ENCODE data around the gene HKDC1.
"Not testable (repeated sequence)": the region's sequence is repeated elsewhere in the genome, so short reads cannot be mapped to it uniquely, and the experiment has no call there.

Gene HKDC1, protein sequence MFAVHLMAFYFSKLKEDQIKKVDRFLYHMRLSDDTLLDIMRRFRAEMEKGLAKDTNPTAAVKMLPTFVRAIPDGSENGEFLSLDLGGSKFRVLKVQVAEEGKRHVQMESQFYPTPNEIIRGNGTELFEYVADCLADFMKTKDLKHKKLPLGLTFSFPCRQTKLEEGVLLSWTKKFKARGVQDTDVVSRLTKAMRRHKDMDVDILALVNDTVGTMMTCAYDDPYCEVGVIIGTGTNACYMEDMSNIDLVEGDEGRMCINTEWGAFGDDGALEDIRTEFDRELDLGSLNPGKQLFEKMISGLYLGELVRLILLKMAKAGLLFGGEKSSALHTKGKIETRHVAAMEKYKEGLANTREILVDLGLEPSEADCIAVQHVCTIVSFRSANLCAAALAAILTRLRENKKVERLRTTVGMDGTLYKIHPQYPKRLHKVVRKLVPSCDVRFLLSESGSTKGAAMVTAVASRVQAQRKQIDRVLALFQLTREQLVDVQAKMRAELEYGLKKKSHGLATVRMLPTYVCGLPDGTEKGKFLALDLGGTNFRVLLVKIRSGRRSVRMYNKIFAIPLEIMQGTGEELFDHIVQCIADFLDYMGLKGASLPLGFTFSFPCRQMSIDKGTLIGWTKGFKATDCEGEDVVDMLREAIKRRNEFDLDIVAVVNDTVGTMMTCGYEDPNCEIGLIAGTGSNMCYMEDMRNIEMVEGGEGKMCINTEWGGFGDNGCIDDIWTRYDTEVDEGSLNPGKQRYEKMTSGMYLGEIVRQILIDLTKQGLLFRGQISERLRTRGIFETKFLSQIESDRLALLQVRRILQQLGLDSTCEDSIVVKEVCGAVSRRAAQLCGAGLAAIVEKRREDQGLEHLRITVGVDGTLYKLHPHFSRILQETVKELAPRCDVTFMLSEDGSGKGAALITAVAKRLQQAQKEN
- 0 to 4.5 (median 0) reads per million in 17 experiments for total RNA-seq

DNA sequence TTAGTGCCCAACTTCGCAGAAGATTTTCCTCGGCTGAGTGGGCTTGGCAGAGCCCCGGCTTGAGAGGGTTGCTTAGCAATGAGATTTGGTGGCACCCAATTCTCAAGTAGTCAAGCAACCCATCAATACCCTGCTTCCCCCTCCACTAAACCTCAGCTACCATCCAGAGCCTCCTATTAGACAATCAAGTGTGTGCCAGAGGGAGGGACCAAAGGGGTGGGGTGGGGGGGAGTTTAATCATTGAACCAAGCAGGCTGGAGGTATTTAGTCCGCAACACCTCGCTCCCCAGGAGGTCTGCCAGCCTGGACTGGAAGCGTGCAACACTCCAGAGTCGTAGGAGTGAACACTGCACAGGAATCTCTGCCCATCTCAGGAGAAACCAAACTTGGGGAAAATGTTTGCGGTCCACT, at the start of gene HKDC1:
Gene HKDC1, plus strand, starts transcription at position 292 of the 411 bp plus-strand sequence. Its CDS starts 104 bp downstream, at position 396.
- DNase-seq = no peak

DNA sequence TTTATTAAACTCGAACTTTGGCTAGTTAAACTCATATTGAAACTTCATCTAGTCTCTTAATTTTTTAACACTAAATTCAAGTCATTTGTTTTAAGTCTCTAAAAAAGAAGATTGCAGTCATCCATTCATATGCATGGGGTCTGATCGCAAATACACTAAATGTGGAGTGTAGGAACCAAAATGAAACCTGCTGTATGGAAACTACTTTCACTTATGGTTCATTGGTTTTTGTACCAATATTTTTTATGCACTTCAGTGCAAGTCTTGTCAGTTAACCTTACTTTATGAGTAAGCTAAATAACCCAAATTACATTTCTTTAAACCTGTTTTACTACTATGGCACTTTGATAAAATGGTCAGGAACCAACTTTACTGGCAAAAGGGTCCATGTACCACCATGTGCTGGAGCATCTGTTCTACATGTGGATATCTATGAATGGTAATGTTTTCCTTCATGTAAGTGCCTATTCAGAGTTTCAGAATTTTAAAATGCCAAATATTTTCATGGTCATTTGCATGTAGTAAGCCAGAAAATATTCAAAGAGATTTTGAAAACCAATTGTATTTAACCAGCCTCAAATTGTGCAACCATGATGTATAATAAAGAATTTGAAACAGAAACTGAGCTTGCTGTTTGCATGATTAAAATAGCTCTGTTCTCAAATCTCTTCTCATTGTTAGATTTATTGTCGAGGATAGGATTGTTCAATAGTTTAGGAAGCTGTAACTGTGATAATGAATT, 47.7 kb upstream of the HKDC1 start:
- no peak for DNase-seq

DNA sequence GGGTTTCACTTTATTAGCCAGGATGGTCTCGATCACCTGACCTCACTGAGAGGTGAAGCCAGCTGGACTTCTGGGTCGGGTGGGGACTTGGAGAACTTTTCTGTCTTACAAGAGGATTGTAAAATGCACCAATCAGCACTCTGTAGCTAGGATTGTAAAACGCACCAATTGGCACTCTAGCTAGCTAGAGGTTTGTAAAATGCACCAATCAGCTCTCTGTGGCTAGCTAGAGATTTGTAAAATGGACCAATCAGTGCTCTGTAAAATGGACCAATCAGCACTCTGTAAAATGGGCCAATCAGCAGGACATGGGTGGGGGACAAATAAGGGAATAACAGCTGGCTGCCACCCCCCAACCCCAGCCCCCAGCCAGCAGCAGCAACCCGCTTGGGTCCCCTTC, 44.8 kb upstream of the HKDC1 start:
- DNase-seq = not testable (repeated sequence)

DNA sequence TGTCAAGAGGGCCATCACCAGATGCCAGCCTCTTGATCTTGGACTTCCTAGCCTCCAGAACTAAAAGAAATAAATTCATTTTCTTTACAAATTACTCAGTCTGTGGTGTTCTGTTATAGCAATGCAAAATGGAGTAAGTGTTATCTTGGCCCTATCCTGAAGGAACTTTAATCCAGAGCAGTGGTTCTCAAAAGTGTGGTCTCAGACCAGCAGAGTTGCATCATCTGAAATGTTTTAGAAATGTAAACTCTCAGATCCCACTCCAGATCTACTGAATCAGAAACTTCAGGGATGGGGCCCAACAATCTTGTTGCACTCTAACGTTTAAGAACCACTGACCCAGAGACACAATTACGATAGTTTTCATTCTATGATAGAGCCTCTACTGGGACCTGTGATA, 43.3 kb upstream of the HKDC1 start:
- no peak for DNase-seq

DNA sequence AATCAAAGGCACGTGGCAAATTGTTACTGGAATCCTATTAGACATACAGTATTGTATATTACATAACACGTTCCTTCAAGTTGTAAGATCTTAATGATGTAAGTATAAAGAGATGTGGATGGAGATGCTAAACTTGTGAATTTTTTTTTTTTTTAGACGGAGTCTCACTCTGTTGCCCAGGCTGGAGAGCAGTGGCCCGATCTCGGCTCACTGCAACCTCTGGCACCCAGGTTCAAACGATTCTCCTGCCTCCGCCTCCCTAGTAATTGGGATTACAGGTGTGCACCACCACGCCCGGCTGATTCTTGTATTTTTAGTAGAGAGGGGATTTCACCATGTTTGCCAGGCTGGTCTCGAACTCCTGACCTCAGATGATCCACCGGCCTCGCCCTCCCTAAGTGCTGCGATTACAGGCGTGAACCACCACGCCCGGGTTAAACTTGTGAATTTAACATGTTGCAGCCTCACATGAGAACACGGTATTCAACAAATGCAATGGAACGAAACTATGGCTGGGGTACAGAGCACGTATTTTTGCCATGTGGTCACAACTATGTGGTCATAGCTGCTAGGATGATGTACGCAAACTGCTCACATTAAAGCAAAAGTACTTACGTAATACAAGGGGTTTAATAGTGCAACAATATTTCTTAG, 40.9 kb upstream of the HKDC1 start:
- peak in 1 of 4 experiments; percentile 78 for DNase-seq

DNA sequence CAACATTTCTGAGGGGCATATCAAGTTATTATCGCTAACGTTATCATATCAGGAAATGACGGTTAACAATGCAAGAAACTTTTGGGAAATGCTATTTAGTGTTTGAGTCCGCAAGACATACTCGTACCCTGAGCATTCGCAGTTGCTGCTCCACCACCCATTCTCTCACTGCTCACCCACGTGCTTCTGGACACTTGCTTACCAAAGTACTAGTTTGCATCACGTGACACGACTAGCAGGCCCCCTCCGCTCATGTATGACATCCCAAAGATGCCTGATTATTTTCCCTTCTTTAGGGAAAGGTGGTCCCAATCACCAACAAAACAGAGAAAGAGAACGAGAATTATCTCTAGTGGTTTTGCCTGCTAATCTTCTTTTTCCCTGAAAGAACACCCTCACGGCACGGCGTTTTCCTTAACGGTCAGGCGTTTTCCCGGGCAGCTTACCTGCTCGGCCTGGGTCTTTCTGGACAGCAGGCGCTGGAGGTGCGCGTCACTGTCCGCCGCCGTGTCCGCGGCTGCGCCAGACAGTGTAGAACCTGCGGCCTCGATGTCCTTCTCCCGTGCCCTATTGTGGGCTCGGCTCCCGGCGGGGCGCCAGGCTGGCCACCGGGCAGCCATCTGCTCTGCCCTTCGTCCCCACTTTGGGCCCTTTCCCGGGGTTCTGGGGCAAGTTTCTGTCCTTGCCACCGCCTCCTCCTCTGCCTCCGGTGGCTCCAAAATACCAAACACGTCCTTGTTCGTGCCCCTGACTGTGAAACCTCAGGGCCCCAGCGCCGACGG, 40.2 kb upstream of the HKDC1 start, which contains the start of gene SUPV3L1:
Gene SUPV3L1, plus strand, starts transcription at position 492 of the 782 bp plus-strand sequence. Its CDS starts 58 bp downstream, at position 550.
- DNase-seq = peak; percentile 95 to 99 (median 97)

DNA sequence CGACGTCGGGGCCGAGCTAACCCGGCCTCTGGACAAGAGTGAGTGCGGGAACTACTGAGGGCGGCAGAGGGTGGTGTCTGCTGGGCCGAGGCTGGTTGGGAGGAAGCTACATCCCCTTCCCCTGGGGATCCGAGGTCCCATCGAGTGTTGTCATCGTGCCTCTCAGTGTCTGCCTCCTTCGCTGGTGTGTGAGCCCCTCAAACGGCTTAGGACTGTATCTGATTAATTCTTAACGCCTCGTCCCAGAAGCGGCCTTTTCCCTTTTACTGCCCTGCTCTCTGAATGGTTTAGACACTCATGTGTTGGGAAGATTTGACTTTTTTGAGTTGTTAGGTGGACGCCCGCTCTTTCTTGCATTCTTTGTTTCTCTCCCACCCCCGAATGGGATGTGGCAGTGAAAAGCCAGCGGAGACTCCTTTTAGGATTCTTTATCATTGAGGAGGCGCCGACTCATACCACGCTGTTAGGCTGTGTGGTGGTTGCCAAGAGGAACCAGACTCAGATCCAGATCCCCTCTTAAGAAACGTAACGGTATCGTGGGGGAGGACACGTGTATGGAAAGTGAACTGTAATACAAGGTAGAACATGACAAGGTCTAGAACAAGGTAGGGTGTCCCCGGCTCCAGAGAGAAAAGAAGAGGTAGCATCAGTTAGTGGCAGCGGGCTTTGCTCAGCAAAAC, 39.5 kb upstream of the HKDC1 start:
- peak; percentile 41 to 55 (median 42) for DNase-seq

DNA sequence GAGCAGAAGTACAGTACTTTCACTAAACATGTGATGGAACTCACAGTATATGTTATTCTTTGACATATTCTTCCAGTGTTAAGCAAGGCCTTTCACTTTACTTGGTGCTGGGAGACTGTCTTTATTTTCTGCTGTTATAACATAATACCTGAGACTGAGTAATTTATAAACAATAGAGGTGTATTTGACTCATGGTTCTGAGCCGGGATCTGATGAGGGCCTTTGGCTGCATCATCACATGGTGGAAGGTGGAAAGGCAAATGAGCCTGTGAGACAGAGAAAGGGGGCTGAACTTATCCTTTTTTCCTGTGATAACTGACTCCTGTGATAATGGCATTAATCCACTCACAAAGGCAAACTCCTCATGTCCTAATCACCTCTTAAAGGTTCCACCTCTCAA, 38.7 kb upstream of the HKDC1 start:
- DNase-seq = no peak

DNA sequence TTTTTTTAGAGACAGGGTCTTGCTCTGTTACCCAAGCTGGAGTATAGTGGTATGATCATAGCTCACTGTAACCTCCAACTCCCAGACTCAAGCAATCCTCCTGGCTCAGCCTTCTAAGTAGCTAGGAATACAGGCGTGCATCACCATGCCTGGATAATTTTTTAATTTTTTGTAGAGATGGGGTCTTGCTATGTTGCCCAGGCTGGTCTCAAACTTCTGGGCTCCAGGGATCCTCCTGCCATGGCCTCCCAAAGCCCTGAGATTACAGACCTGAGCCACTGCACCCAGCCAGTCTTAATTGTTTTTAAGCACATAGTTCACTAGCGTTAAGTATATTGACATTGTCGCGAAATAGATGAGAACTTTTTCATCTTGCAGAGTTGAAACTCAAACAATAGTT, 38.1 kb upstream of the HKDC1 start:
- DNase-seq = no peak

DNA sequence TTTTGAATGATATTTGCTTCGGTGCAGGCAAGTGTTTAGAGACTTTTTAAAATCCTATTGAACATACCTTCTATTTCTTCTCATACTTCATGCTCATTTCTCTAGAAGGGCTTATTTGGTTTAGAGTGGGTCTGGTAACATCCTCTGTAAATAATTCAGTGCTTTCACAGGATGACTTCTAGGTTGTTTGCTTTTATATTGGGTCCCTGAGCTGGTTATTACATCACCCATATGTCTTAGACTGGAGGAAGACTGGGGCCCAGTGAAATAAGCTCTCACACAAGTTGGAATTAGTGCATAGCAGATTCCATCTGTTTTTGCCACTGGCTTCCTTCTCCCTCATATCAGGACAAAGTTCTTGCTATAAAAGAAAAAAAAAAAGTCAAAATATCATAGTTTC, 33.6 kb upstream of the HKDC1 start:
- no peak for DNase-seq

DNA sequence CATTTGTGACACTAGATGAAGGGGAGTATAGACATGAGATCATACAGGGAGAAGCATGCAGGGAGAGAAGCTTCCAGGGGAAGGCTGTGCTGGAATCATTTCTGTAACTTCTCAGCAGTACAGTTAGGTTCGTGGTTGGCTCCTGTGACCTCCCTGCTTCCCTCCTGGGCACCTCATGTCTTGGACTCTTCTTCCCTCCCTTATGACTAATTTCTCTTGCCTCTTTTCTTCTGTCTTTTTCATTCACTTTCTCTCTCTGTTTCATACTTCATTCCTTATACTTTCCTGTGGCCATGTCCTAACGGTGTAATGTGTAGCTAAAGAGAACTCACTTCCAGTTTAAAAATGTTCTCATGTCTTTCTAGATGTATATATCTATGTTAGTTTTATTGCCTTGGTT, 19.1 kb upstream of the HKDC1 start:
- no peak for DNase-seq

DNA sequence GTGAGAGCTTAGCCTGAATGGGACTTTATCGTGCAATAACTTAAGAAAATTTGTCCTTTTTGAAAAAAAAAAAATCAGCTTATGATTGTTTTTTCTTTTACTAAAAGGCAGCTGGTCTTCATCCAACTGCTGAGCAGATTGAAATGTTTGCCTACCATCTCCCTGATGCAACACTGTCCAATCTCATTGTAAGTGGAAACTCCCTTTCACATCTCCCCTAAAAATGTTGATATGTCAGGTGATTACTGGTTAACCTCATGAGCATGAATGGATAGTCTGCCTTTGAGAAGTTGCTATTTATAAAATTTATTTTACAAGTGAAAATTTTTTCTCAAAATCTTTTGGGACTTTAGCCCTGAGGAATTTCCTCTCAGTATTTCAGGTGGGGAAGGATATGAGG, 17.8 kb upstream of the HKDC1 start:
- peak in 1 of 4 experiments; percentile 46 for DNase-seq

DNA sequence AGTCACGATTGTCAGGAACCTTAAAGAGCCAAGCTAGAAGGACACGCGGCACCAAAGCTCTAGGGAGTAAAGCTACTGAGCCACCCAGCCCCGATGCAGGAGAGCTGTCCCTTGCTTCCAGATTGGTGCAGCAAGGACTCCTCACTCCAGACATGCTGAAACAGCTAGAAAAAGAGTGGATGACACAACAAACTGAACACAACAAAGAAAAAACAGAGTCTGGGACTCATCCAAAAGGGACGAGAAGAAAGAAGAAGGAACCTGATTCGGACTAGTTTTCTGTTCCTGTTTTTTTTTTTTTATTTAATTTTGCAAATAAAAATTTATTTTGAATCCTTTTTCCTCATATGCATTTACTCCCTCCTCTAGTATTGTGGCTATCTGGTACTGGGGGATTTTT, 11.4 kb upstream of the HKDC1 start:
- DNase-seq = peak; percentile 47 to 78 (median 70)

DNA sequence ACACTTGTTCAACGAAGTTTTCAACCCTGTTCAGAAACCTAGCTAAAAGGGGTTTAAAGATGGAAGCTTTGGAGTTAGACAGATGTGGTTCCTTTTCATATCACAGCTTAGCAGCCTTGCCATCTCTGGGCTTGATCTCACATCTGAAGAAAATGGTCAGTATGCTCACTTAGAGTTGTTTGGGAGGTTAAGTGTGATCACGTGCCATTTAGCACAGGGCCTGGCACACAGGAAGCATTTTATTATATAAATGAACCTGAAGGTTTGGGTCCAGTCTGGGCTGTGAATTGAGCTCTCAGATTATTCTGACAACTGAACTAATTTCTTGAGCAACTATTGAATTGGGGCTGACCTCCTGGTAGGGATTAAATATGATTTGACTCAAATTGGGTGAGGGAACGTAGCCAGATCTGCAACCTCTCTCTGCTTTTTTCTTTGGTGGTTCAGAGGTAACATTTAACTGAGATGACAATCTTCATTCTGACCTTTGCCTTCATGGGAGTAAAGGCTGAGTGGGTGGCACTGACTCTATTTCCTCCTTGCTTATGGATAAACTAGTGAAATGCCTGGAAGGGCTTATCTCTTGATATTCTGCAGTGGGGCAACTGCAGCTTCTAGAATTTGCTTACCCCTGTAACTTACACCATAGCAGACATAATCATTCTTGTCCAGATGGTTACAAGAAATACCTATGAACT, 10.2 kb upstream of the HKDC1 start:
- DNase-seq = peak in 3 of 4 experiments; percentile 46 to 60 (median 54)

DNA sequence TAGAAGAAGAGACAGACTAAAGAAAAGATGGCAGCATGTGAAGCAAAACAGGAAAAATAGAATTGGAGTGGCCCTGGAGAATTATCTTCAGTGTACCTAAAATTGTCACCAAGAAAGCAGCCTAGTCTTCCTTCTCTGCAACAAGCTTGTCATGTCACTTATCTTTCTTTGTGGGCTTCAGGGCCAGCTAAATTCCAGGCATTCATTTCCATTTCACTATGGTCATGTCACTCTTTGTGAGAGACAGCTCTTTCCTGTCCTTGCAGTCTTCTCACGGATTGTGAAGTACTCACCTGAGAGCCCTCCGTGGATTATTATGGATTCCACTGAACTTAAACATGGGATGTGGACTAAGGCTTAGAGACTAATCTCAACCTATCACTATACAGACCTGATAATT, 9.0 kb upstream of the HKDC1 start:
- no peak for DNase-seq

DNA sequence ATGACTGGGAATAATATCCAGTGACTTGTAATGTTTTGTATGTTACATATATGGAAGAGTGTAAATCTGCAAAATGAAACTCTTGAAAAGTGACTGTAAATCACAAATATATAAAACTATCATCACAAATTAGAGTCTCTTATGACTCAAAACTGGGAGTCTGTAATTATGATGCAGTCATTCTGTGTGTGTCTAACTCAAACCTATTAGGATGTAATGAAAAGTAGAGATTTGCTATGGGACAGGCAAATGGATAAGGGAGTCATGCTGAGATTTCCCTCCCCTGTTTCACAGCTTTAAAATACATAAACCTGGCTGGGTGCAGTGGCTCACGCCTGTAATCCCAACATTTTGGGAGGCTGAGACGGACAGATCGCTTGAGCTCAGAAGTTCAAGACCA, 8.6 kb upstream of the HKDC1 start:
- DNase-seq = no peak

DNA sequence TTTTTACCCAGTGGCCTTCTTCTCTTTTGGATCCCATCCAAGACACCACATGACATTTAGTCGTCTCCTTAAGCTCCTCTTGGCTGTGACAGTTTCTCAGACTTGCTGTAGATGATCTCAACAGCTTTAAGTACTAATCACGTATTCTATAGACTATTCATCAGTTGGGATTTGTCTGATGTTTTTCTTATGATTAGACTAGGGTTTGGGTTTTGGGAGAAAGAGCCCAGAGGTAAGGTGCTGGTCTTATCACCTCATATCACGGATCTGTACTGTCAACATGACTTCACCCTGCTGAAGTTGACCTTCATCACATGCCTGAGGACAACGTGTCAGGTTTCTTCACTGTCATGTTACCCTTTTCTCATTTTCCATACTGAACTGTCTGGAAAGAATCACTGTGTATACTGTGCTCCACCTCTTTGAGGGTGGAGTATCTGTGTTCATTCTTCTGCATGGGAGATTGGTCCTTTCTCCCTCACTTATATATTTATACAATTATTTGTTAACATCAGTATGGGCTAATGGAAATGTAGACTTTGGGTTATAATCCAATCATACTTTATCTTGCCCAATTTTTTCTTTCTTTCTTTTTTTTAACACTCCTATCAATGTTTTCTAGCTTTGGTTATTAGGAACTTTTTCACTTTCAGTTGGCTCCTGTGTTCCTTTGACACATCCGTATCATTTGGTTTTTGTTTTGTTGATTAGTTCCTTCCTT, 6.4 kb upstream of the HKDC1 start:
- DNase-seq = peak; percentile 55 to 84 (median 68)

DNA sequence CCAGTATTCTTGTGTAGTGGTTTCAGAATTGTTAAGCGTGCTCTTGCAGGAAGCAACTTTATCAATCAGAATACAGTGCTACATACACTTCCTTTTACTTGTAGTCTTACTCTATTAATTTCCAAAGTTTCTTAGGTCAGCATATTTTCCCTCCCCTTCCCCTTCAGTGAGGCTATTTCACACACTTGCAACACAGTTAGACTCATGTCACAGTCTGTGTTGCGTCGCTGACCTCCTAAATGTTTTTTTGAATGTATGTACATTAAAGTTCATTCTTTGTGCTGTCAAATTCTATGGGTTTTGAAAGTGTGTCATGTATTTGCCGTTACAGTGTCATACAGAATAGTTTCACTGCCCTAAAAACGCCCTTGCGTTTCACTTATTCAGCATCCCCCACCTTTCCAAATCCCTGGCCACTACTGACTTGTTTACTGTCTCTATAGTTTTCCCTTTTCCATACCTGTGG, 5.4 kb upstream of the HKDC1 start:
- DNase-seq = peak; percentile 46 to 91 (median 80)

Measured in suppressor macrophage (primary cell).